HepG2 (cell line): Measurements from ENCODE around the gene SRC. TPM values are rescaled to one million over a fixed set of nuclear protein-coding genes. Genes with fewer than 3 reads are reported as not detected.

Experiments
- ADNP ChIP-seq: sonication (generic); formaldehyde crosslinking; IDR thresholded peaks from 2 replicates; pipeline ENCODE4 v1.4.0; 2020; ENCODE audit warnings: missing genetic modification reagents
- FOXA3 ChIP-seq: IDR thresholded peaks from 2 replicates; pipeline ENCODE4 v1.6.1; 2016; ENCODE audit warnings: missing genetic modification reagents, missing compliant biosample characterization
- NCOA5 ChIP-seq: sonication (generic); formaldehyde crosslinking; IDR thresholded peaks from 2 replicates; pipeline ENCODE4 v1.4.0; 2020; ENCODE audit warnings: missing genetic modification reagents
- POLR2AphosphoS5 ChIP-seq: IDR thresholded peaks from 2 replicates; pipeline ENCODE4 v1.6.1; 2012; ENCODE audit warnings: low read depth, low read length
- SNAI1 ChIP-seq: sonication (generic); formaldehyde crosslinking; IDR thresholded peaks from 2 replicates; pipeline ENCODE4 v1.5.0; 2020; ENCODE audit warnings: mild to moderate bottlenecking, missing genetic modification reagents, borderline replicate concordance
- ZNF547 ChIP-seq: sonication (generic); formaldehyde crosslinking; IDR thresholded peaks from 2 replicates; pipeline ENCODE4 v1.5.1; 2020; ENCODE audit warnings: mild to moderate bottlenecking, missing genetic modification reagents
- polyA plus RNA-seq, 8 experiments: library from polyadenylated mRNA; depleted of rRNA in 3 of 8; stranded (reverse) in 7 of 8; unstranded in 1 of 8; fragments of >200 nt; fragmentation: Illumina TruSeq in 4 of 8; extraction: Trizol in 4 of 8; gene quantifications; 2 replicates each; pipeline versions ENCODE4 v1.2.1 to v1.2.3, GENCODE V29; 2011 to 2016; ENCODE audit warnings: low read depth in 4 of 8, missing spikeins in 1 of 8, mixed read lengths in 1 of 8; ENCODE audit not compliant: insufficient read depth in 1 of 8
- total RNA-seq, 5 experiments: library from RNA; depleted of rRNA; stranded (reverse); fragments of >200 nt; fragmentation: Illumina TruSeq; extraction: Trizol; gene quantifications; 2 replicates each; pipeline ENCODE4 v1.2.3, GENCODE V29; 2016; ENCODE audit warnings: low read depth in 1 of 5
- TF ChIP-seq, protein P1 (sequence below): sonication (generic); formaldehyde crosslinking; IDR thresholded peaks from 2 replicates; pipeline ENCODE4 v1.4.0; 2020; ENCODE audit warnings: missing genetic modification reagents, borderline replicate concordance
- TF ChIP-seq, protein P2 (sequence below): sonication (generic); formaldehyde crosslinking; IDR thresholded peaks from 2 replicates; pipeline ENCODE4 v1.4.0; 2020; ENCODE audit warnings: missing genetic modification reagents
- TF ChIP-seq, protein P3 (sequence below): sonication (generic); formaldehyde crosslinking; IDR thresholded peaks from 2 replicates; pipeline ENCODE4 v1.5.0; 2020; ENCODE audit warnings: mild to moderate bottlenecking, missing genetic modification reagents, moderate library complexity
- TF ChIP-seq, protein P4 (sequence below): sonication (generic); formaldehyde crosslinking; IDR thresholded peaks from 2 replicates; pipeline ENCODE4 v1.8.0; 2022; ENCODE audit warnings: mild to moderate bottlenecking, missing genetic modification reagents
- TF ChIP-seq, protein P5 (sequence below): sonication (generic); formaldehyde crosslinking; IDR thresholded peaks from 2 replicates; pipeline ENCODE4 v1.4.0; 2020; ENCODE audit warnings: missing genetic modification reagents

The SRC gene
- total and polyA plus RNA-seq, 2 of the 13 experiments (the other 11 are each of a cell fraction or from before 2014, with no cell fraction given) = 54.7 to 192 TPM

DNA sequence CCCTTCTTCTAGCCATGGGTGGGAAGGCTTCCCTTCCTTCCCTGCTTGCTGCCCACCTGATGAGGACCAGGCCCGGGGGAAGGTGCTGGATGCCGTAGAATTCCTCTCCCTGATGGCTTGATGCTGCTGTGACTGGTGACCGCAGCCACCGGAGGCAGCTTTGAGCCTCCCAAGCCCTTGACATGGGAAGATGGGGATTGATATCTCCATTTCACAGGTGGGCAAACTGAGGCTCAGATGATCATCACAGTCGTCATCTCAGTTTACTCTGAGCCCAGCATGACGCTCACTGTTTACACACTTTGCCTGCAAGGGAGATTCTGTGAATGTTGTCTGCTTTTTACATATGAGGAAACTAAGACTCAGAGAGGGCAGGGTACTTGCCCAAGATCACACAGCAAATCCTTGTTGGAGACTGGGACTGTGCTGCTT, 43.9 kb downstream of the SRC start (continued):
- TF ChIP-seq, protein P1, sequence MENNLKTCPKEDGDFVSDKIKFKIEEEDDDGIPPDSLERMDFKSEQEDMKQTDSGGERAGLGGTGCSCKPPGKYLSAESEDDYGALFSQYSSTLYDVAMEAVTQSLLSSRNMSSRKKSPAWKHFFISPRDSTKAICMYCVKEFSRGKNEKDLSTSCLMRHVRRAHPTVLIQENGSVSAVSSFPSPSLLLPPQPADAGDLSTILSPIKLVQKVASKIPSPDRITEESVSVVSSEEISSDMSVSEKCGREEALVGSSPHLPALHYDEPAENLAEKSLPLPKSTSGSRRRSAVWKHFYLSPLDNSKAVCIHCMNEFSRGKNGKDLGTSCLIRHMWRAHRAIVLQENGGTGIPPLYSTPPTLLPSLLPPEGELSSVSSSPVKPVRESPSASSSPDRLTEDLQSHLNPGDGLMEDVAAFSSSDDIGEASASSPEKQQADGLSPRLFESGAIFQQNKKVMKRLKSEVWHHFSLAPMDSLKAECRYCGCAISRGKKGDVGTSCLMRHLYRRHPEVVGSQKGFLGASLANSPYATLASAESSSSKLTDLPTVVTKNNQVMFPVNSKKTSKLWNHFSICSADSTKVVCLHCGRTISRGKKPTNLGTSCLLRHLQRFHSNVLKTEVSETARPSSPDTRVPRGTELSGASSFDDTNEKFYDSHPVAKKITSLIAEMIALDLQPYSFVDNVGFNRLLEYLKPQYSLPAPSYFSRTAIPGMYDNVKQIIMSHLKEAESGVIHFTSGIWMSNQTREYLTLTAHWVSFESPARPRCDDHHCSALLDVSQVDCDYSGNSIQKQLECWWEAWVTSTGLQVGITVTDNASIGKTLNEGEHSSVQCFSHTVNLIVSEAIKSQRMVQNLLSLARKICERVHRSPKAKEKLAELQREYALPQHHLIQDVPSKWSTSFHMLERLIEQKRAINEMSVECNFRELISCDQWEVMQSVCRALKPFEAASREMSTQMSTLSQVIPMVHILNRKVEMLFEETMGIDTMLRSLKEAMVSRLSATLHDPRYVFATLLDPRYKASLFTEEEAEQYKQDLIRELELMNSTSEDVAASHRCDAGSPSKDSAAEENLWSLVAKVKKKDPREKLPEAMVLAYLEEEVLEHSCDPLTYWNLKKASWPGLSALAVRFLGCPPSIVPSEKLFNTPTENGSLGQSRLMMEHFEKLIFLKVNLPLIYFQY (CRISPR knock-in tag) = no peak
- TF ChIP-seq, protein P2, sequence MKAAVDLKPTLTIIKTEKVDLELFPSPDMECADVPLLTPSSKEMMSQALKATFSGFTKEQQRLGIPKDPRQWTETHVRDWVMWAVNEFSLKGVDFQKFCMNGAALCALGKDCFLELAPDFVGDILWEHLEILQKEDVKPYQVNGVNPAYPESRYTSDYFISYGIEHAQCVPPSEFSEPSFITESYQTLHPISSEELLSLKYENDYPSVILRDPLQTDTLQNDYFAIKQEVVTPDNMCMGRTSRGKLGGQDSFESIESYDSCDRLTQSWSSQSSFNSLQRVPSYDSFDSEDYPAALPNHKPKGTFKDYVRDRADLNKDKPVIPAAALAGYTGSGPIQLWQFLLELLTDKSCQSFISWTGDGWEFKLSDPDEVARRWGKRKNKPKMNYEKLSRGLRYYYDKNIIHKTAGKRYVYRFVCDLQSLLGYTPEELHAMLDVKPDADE = no peak
- TF ChIP-seq NCOA5 (0 out of 2 replicates have a peak, but pooled peaks have one; percentile 18), FOXA3 (CRISPR knock-in tag) (0 out of 2 replicates have a peak, but pooled peaks have one; percentile 18), ZNF547 (CRISPR knock-in tag) (no peak), POLR2AphosphoS5 (no peak), SNAI1 (no peak), ADNP (CRISPR knock-in tag) (0 out of 2 replicates have a peak, but pooled peaks have one; percentile 40)
- TF ChIP-seq, protein P3, sequence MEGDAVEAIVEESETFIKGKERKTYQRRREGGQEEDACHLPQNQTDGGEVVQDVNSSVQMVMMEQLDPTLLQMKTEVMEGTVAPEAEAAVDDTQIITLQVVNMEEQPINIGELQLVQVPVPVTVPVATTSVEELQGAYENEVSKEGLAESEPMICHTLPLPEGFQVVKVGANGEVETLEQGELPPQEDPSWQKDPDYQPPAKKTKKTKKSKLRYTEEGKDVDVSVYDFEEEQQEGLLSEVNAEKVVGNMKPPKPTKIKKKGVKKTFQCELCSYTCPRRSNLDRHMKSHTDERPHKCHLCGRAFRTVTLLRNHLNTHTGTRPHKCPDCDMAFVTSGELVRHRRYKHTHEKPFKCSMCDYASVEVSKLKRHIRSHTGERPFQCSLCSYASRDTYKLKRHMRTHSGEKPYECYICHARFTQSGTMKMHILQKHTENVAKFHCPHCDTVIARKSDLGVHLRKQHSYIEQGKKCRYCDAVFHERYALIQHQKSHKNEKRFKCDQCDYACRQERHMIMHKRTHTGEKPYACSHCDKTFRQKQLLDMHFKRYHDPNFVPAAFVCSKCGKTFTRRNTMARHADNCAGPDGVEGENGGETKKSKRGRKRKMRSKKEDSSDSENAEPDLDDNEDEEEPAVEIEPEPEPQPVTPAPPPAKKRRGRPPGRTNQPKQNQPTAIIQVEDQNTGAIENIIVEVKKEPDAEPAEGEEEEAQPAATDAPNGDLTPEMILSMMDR = no peak; the same call in none of the 2 replicates
- TF ChIP-seq, protein P4, sequence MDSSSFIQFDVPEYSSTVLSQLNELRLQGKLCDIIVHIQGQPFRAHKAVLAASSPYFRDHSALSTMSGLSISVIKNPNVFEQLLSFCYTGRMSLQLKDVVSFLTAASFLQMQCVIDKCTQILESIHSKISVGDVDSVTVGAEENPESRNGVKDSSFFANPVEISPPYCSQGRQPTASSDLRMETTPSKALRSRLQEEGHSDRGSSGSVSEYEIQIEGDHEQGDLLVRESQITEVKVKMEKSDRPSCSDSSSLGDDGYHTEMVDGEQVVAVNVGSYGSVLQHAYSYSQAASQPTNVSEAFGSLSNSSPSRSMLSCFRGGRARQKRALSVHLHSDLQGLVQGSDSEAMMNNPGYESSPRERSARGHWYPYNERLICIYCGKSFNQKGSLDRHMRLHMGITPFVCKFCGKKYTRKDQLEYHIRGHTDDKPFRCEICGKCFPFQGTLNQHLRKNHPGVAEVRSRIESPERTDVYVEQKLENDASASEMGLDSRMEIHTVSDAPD (CRISPR knock-in tag) = no peak
- TF ChIP-seq, protein P5, sequence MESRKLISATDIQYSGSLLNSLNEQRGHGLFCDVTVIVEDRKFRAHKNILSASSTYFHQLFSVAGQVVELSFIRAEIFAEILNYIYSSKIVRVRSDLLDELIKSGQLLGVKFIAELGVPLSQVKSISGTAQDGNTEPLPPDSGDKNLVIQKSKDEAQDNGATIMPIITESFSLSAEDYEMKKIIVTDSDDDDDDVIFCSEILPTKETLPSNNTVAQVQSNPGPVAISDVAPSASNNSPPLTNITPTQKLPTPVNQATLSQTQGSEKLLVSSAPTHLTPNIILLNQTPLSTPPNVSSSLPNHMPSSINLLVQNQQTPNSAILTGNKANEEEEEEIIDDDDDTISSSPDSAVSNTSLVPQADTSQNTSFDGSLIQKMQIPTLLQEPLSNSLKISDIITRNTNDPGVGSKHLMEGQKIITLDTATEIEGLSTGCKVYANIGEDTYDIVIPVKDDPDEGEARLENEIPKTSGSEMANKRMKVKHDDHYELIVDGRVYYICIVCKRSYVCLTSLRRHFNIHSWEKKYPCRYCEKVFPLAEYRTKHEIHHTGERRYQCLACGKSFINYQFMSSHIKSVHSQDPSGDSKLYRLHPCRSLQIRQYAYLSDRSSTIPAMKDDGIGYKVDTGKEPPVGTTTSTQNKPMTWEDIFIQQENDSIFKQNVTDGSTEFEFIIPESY = peak; percentile 100
